Lower leg skin (tissue), 4 donors: ENCODE data around the gene ZSWIM4. TPM values are rescaled to one million over a fixed set of nuclear protein-coding genes. Genes with fewer than 3 reads are reported as not detected.

Source experiments
- DNase-seq, 2 donors: peaks; one replicate each; pipeline ENCODE4 v3.0.0-alpha.2; 2019; ENCODE audit warnings: low spot score in 2 of 2
- H3K4me3 ChIP-seq: fragments of 200-600 bp; sonication (generic); 2 replicates; pipeline ENCODE4 v1.5.1; 2017; ENCODE audit warnings: mild to moderate bottlenecking, low read depth; ENCODE audit not compliant: poor library complexity, severe bottlenecking
- POLR2A ChIP-seq, 2 donors: fragments of 450-650 bp; IDR thresholded peaks; one replicate each; pipeline ENCODE4 v1.6.1; 2016 to 2017; ENCODE audit warnings: antibody characterized with exemption in 2 of 2, mild to moderate bottlenecking in 1 of 2, moderate library complexity in 1 of 2
- WGBS, 2 donors: methylation state at CpG; one replicate each; pipeline ENCODE4 v1.1.5; 2018; 5-methylcytosine and 5-hydroxymethylcytosine counted together
- intact Hi-C: fragments of 100-400 bp; cut with DNase I; formaldehyde crosslinking; loops from one replicate; pipeline ENCODE4 v1.15.0; 2023; ENCODE audit warnings: low total_unique reads
- total RNA-seq, 4 donors: library from RNA; depleted of rRNA; stranded (reverse); fragments of >200 nt; gene quantifications; one replicate each; pipeline ENCODE4 v1.1.0, GENCODE V29; 2016
- TF ChIP-seq, protein P1 (sequence below), 3 donors: fragments of 450-650 bp; IDR thresholded peaks; one replicate each; pipeline ENCODE4 v1.5.1; 2016; ENCODE audit warnings: antibody characterized with exemption in 3 of 3, mild to moderate bottlenecking in 3 of 3, moderate library complexity in 2 of 3

The ZSWIM4 gene
- total RNA-seq, 4 donors from 2014 or later, result 22.3 to 29.9 (median 23.3) TPM

DNA sequence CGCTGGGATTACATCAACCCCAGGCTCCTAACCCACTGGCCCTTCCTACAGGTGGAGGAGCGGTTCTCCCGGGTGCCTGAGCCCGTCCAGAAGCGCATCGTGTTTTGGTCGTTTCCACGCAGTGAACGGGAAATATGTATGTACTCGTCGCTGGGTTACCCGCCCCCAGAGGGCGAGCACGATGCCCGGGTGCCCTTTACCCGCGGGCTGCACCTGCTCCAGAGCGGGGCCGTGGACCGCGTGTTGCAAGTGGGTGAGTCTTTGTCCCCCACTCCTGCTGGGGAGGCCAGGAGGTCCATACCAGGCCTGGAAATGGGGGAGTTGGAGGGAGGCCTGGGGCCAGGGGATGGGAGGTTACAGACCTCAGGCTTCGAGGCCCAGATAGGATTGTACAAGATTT, 4.4 kb downstream of the ZSWIM4 start:
- no peak overlapping the region for H3K4me3 ChIP-seq
- intact Hi-C loops, result no loop called here
- TF ChIP-seq, protein P1, sequence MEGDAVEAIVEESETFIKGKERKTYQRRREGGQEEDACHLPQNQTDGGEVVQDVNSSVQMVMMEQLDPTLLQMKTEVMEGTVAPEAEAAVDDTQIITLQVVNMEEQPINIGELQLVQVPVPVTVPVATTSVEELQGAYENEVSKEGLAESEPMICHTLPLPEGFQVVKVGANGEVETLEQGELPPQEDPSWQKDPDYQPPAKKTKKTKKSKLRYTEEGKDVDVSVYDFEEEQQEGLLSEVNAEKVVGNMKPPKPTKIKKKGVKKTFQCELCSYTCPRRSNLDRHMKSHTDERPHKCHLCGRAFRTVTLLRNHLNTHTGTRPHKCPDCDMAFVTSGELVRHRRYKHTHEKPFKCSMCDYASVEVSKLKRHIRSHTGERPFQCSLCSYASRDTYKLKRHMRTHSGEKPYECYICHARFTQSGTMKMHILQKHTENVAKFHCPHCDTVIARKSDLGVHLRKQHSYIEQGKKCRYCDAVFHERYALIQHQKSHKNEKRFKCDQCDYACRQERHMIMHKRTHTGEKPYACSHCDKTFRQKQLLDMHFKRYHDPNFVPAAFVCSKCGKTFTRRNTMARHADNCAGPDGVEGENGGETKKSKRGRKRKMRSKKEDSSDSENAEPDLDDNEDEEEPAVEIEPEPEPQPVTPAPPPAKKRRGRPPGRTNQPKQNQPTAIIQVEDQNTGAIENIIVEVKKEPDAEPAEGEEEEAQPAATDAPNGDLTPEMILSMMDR (IDR thresholded peaks at IDR 0.05), result no peak
- no peak for TF ChIP-seq POLR2A (IDR thresholded peaks at IDR 0.05)
- 95% methylated on average over 22 of the region's 22 CpGs for WGBS, 2 donors
- no peak for DNase-seq

DNA sequence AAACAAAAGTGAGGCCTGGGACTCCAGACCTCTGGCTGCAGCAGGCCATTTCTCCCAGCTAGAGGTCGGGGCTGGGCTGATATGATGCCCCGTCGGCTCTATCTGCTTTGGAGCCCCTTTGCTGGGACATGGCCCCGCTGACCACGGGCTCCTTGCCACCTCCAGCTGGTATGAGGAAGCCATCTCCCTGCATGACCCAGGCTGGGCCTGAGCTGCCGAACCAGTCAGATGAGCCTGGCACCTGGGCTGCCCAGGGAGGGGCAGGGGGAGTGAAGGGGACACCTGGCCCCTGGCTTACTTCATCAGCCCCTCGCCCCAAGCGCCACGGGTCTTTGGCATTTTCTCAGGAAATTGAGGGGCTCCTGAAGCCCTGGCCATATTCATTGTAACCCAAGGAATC, 7.8 kb downstream of the ZSWIM4 start:
- no peak for TF ChIP-seq POLR2A (IDR thresholded peaks at IDR 0.05)
- TF ChIP-seq, protein P1 (IDR thresholded peaks at IDR 0.05), result no peak
- intact Hi-C loops, result no loop called here
- no peak for DNase-seq
- WGBS, 2 donors, result 74 to 75% methylated on average over 6 to 9 of the region's 9 CpGs
- no peak overlapping the region for H3K4me3 ChIP-seq

DNA sequence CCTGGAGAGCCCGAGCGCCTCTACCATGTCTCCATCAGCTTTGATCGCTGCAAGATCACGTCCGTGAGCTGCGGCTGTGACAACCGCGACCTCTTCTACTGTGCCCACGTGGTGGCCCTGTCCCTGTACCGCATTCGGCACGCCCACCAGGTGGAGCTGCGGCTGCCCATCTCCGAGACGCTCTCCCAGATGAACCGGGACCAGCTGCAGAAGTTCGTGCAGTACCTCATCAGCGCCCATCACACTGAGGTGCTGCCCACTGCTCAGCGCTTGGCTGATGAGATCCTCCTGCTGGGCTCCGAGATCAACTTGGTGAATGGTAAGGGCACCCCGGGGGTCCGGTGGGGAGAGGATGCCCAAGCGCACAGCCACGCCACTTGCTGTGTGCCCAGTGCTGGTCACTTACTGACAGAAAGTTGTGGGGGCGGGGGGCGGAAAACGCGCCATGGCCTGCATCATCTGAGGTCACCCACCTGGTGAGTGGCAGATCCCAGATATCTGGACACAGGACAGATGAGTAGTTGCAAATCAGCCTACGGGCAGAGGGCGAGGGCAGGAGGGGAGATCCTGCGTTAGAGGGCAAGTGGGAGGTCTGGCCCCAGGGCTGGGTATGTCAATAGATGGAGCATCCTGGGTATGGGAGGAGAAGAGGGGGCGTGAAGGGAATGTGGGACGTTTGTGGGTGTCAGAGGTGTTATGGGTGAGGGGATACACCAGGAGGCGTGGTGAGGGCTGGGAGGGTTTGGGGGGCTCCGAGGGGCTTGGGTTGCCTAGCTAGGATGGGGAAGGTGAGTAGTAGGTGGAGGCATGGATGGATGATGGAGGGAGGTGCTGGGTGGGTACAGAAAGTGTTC, 9.8 kb downstream of the ZSWIM4 start:
- no peak overlapping the region for H3K4me3 ChIP-seq
- no peak for DNase-seq
- 85 to 89% methylated on average over 35 of the region's 35 CpGs for WGBS, 2 donors
- intact Hi-C loops, result no loop called here
- TF ChIP-seq POLR2A (IDR thresholded peaks at IDR 0.05), result no peak
- TF ChIP-seq, protein P1 (IDR thresholded peaks at IDR 0.05), result no peak

DNA sequence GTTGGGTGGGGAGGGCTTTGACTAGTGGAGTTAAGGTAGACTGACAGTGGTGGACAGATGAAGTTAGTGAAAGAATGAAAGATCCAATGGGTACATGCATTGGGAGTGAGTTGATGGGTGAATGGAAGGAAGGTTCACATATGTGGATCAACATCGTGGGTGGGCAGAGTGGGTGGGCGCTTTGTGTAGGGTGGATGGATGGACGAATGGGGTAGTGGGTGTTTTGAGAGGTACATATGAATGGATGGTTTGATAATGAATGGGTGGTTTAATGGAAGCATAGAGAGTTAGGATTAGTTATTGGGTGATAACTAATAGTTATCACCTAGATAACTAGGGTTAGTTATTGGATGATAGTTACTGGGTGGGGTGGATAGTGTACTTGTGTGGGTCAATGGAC, 11.5 kb downstream of the ZSWIM4 start:
- WGBS, 2 donors, result 92 to 99% methylated on average over 3 of the region's 3 CpGs
- TF ChIP-seq, protein P1 (IDR thresholded peaks at IDR 0.05), result no peak
- no peak for TF ChIP-seq POLR2A (IDR thresholded peaks at IDR 0.05)
- H3K4me3 ChIP-seq, result no peak overlapping the region
- intact Hi-C loops, result no loop called here
- DNase-seq, result no peak

DNA sequence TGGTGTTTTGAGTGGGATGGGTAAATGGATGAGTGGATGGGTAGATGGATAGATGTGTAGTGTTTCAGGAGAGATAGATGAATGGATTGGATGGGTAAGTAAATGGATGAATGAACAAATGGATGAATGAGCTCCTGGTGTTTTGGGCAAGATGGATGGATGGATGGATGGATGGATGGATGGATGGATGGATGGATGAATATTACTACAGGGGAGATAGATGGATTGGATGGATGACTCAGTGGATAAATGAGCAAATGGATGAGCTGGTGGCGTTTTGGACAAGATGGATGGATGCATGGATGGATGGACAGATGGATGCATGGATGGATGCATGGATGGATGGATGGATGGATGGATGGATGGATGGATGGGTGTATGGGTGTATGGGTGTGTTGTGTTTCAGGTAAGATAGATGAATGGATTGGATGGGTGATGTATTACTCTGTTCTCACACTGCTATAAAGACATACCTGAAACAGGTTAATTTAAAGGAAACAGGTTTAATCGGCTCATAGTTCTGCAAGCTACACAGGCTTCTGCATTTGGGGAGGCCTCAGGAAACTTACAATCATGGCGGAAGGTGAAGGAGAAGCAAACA, 12.3 kb downstream of the ZSWIM4 start:
- intact Hi-C loops, result no loop called here
- no peak for DNase-seq
- 95 to 97% methylated on average over 3 of the region's 3 CpGs for WGBS, 2 donors
- no peak for TF ChIP-seq POLR2A (IDR thresholded peaks at IDR 0.05)
- TF ChIP-seq, protein P1 (IDR thresholded peaks at IDR 0.05), result no peak
- H3K4me3 ChIP-seq, result no peak overlapping the region
